Purkinje cell (primary cell): ENCODE measurements around the gene CTH. TPM values are rescaled to one million over a fixed set of nuclear protein-coding genes. Genes with fewer than 3 reads are reported as not detected.

Experiments
- polyA plus RNA-seq: library from polyadenylated mRNA; unstranded; fragments of >200 nt; fragmentation: Nextera tagmentation; gene quantifications from 2 replicates; pipeline ENCODE4 v1.2.1, GENCODE V29; 2014

CTH gene
- 8.6 and 9.6 TPM in 2 replicates for polyA plus RNA-seq

DNA sequence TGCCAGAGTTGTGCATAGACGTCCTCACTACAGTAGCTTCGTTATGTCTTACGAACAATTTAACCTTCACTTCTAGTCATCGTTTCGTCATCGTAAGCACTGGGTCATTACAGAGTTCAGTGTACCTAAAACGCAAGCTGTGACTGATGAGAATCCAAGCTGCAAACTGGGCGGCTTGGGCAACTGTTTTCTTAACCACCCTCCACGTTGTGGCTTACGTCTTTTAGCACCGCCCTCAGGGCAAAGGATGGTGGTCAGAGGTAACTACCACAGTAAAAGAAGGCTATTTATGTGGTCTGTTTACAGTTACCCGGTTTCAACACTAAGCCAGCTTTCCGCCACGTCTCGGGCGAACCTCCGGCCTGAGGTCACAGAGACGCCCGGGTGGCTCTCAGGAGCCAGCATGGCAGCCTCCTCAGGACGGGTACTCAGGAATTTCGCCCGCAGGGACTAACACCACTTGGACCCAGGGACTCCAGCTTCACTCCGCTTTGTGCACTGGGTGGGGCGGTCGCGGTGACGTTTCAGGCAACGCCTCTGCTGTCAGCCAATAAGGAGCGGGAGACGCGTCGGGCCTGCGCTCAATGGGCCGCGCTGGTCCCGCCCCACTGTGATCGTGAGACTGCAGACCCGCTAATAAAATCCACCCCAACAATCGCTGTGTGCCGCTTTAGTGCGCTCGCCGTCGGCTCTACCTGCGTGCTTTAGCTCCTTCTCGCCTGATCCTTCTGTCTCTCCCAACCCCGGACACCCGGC, at the start of gene CTH:
TSS of gene CTH (plus strand) at position 665 of the 756 bp plus-strand sequence. CDS start 148 bp downstream, outside the sequence.

Other genes with a start within 250 kb of the CTH start
- 35.8 and 37.9 TPM in 2 replicates for gene LRRC40, start 205.7 kb upstream of the CTH start, polyA plus RNA-seq
- 73.0 and 79.3 TPM in 2 replicates for gene SRSF11, start 189.9 kb upstream of the CTH start, polyA plus RNA-seq
- gene ANKRD13C, start 56.5 kb upstream of the CTH start, polyA plus RNA-seq: 21.7 and 28.1 TPM in 2 replicates